Kidney (tissue), 14 donors: ENCODE measurements around the gene MED13L. TPM values are rescaled to one million over a fixed set of nuclear protein-coding genes. Genes with fewer than 3 reads are reported as not detected.
A peak's percentile ranks its signal among the peaks of the same experiment; 100 is the strongest.

Source experiments
- DNase-seq, 5 donors: peaks; one replicate each; pipeline ENCODE4 v3.0.0-alpha.2; 2013 to 2020
- FAIRE-seq: peaks from 2 replicates; lab custom pipeline; 2012; peaks lifted over from hg19 to GRCh38; lab: Jason Lieb, UNC
- H3K27ac ChIP-seq, 2 donors: one replicate each; pipeline ENCODE4 v1.7.0; 2013; ENCODE audit warnings: low read depth in 2 of 2, low read length in 2 of 2, inconsistent platforms in 1 of 2
- H3K27me3 ChIP-seq: one replicate; pipeline ENCODE4 v1.7.1; 2013; ENCODE audit warnings: low read length, inconsistent platforms; ENCODE audit not compliant: control insufficient read depth, insufficient read depth
- H3K36me3 ChIP-seq, 3 donors: one replicate each; pipeline versions ENCODE4 v1.7.0 to v1.7.1; 2013; ENCODE audit warnings: low read length in 3 of 3, control low read depth in 1 of 3, inconsistent platforms in 1 of 3; ENCODE audit not compliant: insufficient read depth in 3 of 3, control insufficient read depth in 2 of 3
- H3K4me1 ChIP-seq, 3 donors: one replicate each; pipeline versions ENCODE4 v1.7.0 to v1.7.1; 2013; ENCODE audit warnings: low read length in 3 of 3, inconsistent platforms in 1 of 3, low read depth in 1 of 3; ENCODE audit not compliant: control insufficient read depth in 2 of 3, insufficient read depth in 2 of 3
- H3K4me3 ChIP-seq, 3 donors: one replicate each; pipeline versions ENCODE4 v1.7.0 to v1.8.1; 2013; ENCODE audit warnings: low read length in 3 of 3, control low read depth in 1 of 3, inconsistent platforms in 1 of 3
- H3K9ac ChIP-seq, 3 donors: one replicate each; pipeline versions ENCODE4 v1.7.0 to v1.7.1; 2013; ENCODE audit warnings: low read length in 3 of 3, control low read depth in 1 of 3, inconsistent platforms in 1 of 3
- H3K9me3 ChIP-seq, 3 donors: one replicate each; pipeline versions ENCODE4 v1.7.0 to v1.7.1; 2013; ENCODE audit warnings: low read length in 3 of 3, control low read depth in 1 of 3, inconsistent platforms in 1 of 3; ENCODE audit not compliant: control insufficient read depth in 2 of 3, insufficient read depth in 1 of 3
- CTCF ChIP-seq: IDR thresholded peaks from 3 replicates; pipeline ENCODE4 v1.5.1; 2012; ENCODE audit warnings: mild to moderate bottlenecking, moderate library complexity, borderline replicate concordance; ENCODE audit not compliant: insufficient read depth; ENCODE audit errors: extremely low read depth
- intact Hi-C: fragments of 100-400 bp; cut with DNase I; formaldehyde crosslinking; loops from one replicate; pipeline ENCODE4 v1.11.1; 2022
- polyA plus RNA-seq: library from polyadenylated mRNA; stranded (reverse); fragments of 350-450 nt; fragmentation: Illumina TruSeq; extraction: RNeasy Lipid Tissue Mini Kit (QIAGEN cat#74804); gene quantifications from one replicate; pipeline ENCODE4 v1.2.3, GENCODE V29; 2014; ENCODE audit warnings: low read depth, low replicate concordance; ENCODE audit not compliant: insufficient read depth
- total RNA-seq: library from RNA; stranded (reverse); fragmentation: NEBNext Ultra II Directional; extraction: Animal tissue kit (Norgen Biotek cat#: 25700); gene quantifications from one replicate; pipeline ENCODE4 v1.2.1, GENCODE V29; 2021
- donor health status: control.
- donor health status: control.
- donor health status: control.
- donor health status: control.
- donor health status: control.
- donor health status: DM: yes; HTN: yes; CAD: no.
- donor health status: Normal renal cell carcinoma (clear cell type).

The MED13L gene
- total and polyA plus RNA-seq, 2 donors from 2014 or later: 7.1 to 153 TPM

- FAIRE-seq (no peak), DNase-seq (no peak)
- no peak for TF ChIP-seq CTCF
- intact Hi-C loops: no loop called here
- Histone ChIP-seq H3K36me3 (no peaks in the 10 kb centered on the region), H3K9ac (no peak overlapping the region), H3K4me3 (no peak overlapping the region), H3K27me3 (no peaks in the 10 kb centered on the region), H3K27ac (no peak overlapping the region), H3K9me3 (no peaks in the 10 kb centered on the region), H3K4me1 (peaks cover 0 to 9% (median 5%) of the 10 kb centered on the region in 3 donors)
Measured at GRCh38 chr12:116233669-116234068, 43.8 kb downstream of the MED13L start.

- FAIRE-seq (no peak), DNase-seq (no peak)
- peaks cover 0 to 1% (median 0%) of the 10 kb centered on the region in 3 donors for H3K4me1 ChIP-seq
Measured at GRCh38 chr12:116227811-116228210, 49.7 kb downstream of the MED13L start.

GRCh38 chr12:116226026-116226425 is 51.5 kb downstream of the MED13L start:
- no peak for DNase-seq
- no peak overlapping the region for H3K9ac ChIP-seq
- H3K9me3 ChIP-seq: no peaks in the 10 kb centered on the region
- no peaks in the 10 kb centered on the region for H3K36me3 ChIP-seq
- FAIRE-seq: no peak
- no peak overlapping the region for H3K4me3 ChIP-seq
- H3K4me1 ChIP-seq: peaks cover 0 to 9% (median 0%) of the 10 kb centered on the region in 3 donors
- intact Hi-C loops: no loop called here
- H3K27ac ChIP-seq: no peak overlapping the region
- no peak for TF ChIP-seq CTCF
- H3K27me3 ChIP-seq: no peaks in the 10 kb centered on the region

More at GRCh38 chr12:116227811-116228210, 49.7 kb downstream of the MED13L start:
- intact Hi-C loops: no loop called here
- no peak overlapping the region for H3K4me3 ChIP-seq
- no peaks in the 10 kb centered on the region for H3K36me3 ChIP-seq
- no peaks in the 10 kb centered on the region for H3K9me3 ChIP-seq
- no peak overlapping the region for H3K9ac ChIP-seq
- no peaks in the 10 kb centered on the region for H3K27me3 ChIP-seq
- TF ChIP-seq CTCF: no peak
- H3K27ac ChIP-seq: no peak overlapping the region

- Histone ChIP-seq H3K27ac (no peak overlapping the region), H3K4me1 (peaks cover 0 to 13% (median 0%) of the 10 kb centered on the region in 3 donors), H3K27me3 (no peaks in the 10 kb centered on the region), H3K9ac (no peak overlapping the region), H3K36me3 (no peaks in the 10 kb centered on the region), H3K4me3 (no peak overlapping the region), H3K9me3 (no peaks in the 10 kb centered on the region)
- TF ChIP-seq CTCF: no peak
- FAIRE-seq: no peak
- DNase-seq: peak in 2 of 5 donors; percentile 40 to 60
- intact Hi-C loops: no loop called here
Measured at GRCh38 chr12:116222358-116222757, 55.1 kb downstream of the MED13L start.
